OCI-LY3 (cell line): ENCODE data around the gene MANSC4.

Source experiments
- CTCF ChIP-seq: fragments of 200-600, 300-600 bp; sonication (generic); IDR thresholded peaks from 2 replicates; pipeline ENCODE4 v1.5.1; 2014; ENCODE audit warnings: antibody characterized with exemption, low read length, low read depth
- EZH2phosphoT487 ChIP-seq: fragments of 200-600 bp; shearing (Covaris generic); IDR thresholded peaks from 2 replicates; pipeline ENCODE4 v1.6.1; 2018; ENCODE audit warnings: antibody characterized with exemption, mixed run types, low read depth

GRCh38 chr12:27805238-27805637, 25.2 kb upstream of the MANSC4 start:
- TF ChIP-seq CTCF (no peak), EZH2phosphoT487 (no peak)
